Liver (tissue), 3 donors: ENCODE measurements around the gene HIPK2.

Source experiments
- CTCF ChIP-seq: fragments of 150-350 bp; IDR thresholded peaks from 2 replicates; pipeline ENCODE4 v1.5.1; 2017; ENCODE audit warnings: improper control_type of control experiment, low read depth, low read length; ENCODE audit not compliant: missing input control
- MAX ChIP-seq: IDR thresholded peaks from 2 replicates; pipeline ENCODE4 v1.6.1; 2016; ENCODE audit warnings: antibody characterized with exemption
- RAD21 ChIP-seq, 2 donors: IDR thresholded peaks; 2 replicates each; pipeline ENCODE4 v1.6.1; 2016; ENCODE audit warnings: antibody characterized with exemption in 2 of 2, mild to moderate bottlenecking in 2 of 2
- REST ChIP-seq: IDR thresholded peaks from 2 replicates; pipeline ENCODE4 v1.6.1; 2016; ENCODE audit warnings: antibody characterized with exemption, mild to moderate bottlenecking
- SP1 ChIP-seq: IDR thresholded peaks from 2 replicates; pipeline ENCODE4 v1.6.1; 2018; ENCODE audit warnings: antibody characterized with exemption, mild to moderate bottlenecking
- donor health status: healthy.
- donor health status: healthy.

GRCh38 chr7:139648941-139649425, 128.8 kb downstream of the HIPK2 start:
- TF ChIP-seq REST (peak; percentile 10), CTCF (no peak), RAD21 (IDR thresholded peaks at IDR 0.05) (peak; percentile 11 to 16), MAX (no peak), SP1 (peak; percentile 37)
